GM20431 (cell line): ENCODE data around the gene DENND4A.
"Not testable (repeated sequence)": the region's sequence is repeated elsewhere in the genome, so short reads cannot be mapped to it uniquely, and the experiment has no call there.

Experiments
- in situ Hi-C: fragments of 300-500 bp; cut with MseI, MboI; formaldehyde crosslinking; loops from one replicate; pipeline ENCODE4 v1.15.0; 2020; ENCODE audit warnings: low sequenced_read_pairs; ENCODE audit not compliant: unreplicated experiment

The DENND4A gene

DNA sequence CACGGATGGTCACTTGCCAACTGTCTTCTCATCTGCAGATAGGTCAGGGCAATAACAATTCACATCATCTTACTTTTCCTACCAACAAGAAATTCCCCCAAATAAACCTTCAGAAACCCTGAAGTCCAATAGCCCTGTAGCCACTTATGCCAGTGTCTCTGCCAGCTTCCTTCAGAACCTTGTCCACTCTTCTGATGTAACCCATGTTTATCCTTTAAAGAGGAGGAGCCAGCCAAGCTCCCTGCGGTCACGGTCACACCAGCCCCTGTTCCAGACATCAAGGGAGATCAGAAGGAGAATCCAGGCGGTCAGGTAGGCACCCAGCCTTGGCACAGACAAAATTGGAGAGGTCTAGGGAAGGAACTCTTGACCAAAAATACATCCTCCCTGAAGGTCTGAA is 146.7 kb downstream of the DENND4A start:
- in situ Hi-C loops = loop anchor here (25.0 kb wide), 1 partner anchor 192 kb away; no protein-coding TSS in a partner anchor

DNA sequence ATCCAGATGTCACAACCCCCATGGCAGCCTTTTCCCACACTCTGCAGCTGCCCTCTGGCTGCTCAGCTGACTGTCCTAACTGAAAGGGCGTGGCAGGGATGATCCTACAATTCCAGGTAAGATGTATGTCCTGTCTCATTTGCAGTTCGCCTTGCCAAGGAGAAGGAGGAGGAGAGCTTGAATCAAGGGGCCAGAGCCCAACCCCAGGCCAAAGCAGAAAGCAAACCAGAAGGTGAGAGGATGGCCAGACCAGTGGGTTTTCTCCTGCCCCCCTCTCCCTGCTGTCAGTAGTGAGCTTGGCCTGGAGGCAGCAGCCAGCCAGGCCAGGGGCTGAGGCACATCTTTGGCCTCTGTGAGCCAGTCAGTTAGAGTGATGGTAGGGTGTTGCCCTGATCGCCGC is 147.8 kb downstream of the DENND4A start:
- in situ Hi-C loops = loop anchor here (25.0 kb wide), 1 partner anchor 193 kb away; no protein-coding TSS in a partner anchor

GRCh38 chr15:65642594-65642993 is 149.5 kb downstream of the DENND4A start:
- in situ Hi-C loops = loop anchor here (25.0 kb wide), 1 partner anchor 195 kb away; no protein-coding TSS in a partner anchor

- in situ Hi-C loops = loop anchor here (25.0 kb wide), 1 partner anchor 195 kb away; no protein-coding TSS in a partner anchor
Measured at GRCh38 chr15:65641768-65642475, 150.2 kb downstream of the DENND4A start.

- in situ Hi-C loops = loop anchor here (25.0 kb wide), 1 partner anchor 198 kb away; no protein-coding TSS in a partner anchor
Measured at GRCh38 chr15:65639509-65639908, 152.6 kb downstream of the DENND4A start.

- in situ Hi-C loops = loop anchor here (25.0 kb wide), 1 partner anchor 199 kb away; no protein-coding TSS in a partner anchor
Measured at GRCh38 chr15:65638681-65639089, 153.4 kb downstream of the DENND4A start.

DNA sequence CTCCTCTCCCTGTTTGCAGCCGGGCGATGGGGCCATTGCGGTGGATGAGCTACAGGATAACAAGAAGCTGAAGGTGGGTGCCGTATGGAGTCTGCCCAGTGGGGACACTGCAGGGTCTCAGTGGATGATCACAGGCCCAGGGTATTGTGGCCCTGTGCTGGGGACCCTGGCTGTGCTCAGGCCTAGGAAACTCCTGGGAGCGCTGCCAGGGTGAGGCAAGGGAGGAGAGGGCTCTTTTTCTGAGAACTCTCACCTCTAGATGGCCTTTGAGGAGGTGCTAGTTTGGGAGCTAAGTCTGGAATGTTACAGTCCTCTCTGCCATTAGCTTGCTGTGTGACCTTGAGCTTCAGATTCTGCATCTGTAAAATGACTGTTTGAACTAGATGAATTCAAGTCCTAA is 154.0 kb downstream of the DENND4A start:
- in situ Hi-C loops = loop anchor here (25.0 kb wide), 1 partner anchor 199 kb away; no protein-coding TSS in a partner anchor

- in situ Hi-C loops = loop anchor here (25.0 kb wide), 1 partner anchor 203 kb away; no protein-coding TSS in a partner anchor
Measured at GRCh38 chr15:65634356-65634755, 157.7 kb downstream of the DENND4A start.

GRCh38 chr15:65633752-65634151 is 158.3 kb downstream of the DENND4A start:
- in situ Hi-C loops = loop anchor here (25.0 kb wide), 1 partner anchor 204 kb away; no protein-coding TSS in a partner anchor

GRCh38 chr15:65632780-65633375 is 159.2 kb downstream of the DENND4A start:
- in situ Hi-C loops = loop anchor here (25.0 kb wide), 1 partner anchor 204 kb away; no protein-coding TSS in a partner anchor

- in situ Hi-C loops = loop anchor here (25.0 kb wide), 1 partner anchor 206 kb away; no protein-coding TSS in a partner anchor
Measured at GRCh38 chr15:65631503-65631902, 160.6 kb downstream of the DENND4A start.

DNA sequence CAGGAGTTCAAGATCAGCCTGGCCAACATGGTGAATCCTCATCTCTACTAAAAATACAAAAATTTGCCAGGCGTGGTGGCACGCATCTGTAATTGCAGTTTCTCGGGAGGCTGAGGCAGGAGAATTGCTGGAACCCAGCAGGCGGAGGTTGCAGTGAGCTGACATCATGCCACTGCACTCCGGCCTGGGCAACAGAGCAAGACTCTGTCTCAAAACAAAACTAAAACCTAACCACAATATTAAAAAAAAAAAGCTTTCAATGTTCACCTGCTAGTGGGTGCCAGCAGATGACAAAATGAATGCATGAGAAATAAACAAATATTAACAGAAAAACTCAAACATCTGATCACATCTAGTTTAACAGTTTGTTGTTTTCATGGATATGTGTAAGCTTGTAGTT is 161.3 kb downstream of the DENND4A start:
- in situ Hi-C loops = loop anchor here (25.0 kb wide), 1 partner anchor 207 kb away; no protein-coding TSS in a partner anchor

GRCh38 chr15:65629548-65629947 is 162.5 kb downstream of the DENND4A start:
- in situ Hi-C loops = loop anchor here (25.0 kb wide), 1 partner anchor 208 kb away; no protein-coding TSS in a partner anchor

DNA sequence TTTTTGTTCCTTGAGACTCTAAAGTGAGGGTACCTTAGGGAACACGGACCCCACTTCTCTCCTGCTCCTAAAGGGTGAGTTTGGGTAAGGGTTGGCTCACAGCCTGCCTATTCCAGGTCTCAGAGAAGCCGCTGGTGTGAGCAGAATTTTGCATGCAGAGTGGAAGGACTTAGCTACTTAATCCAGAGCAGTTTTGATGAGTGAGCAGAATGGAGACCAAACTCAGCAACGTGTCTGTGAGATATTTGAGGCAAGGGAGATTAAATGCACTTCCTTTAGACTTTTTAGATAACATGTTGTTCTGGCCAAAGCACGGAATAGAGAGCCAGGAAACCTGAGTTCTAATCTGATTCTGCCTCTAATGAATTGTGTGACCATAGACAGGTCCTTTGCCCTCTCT is 165.2 kb downstream of the DENND4A start:
- in situ Hi-C loops = loop anchor here (25.0 kb wide), 1 partner anchor 210 kb away; no protein-coding TSS in a partner anchor

GRCh38 chr15:65623103-65623502 is 169.0 kb downstream of the DENND4A start:
- in situ Hi-C loops = no loop called here

DNA sequence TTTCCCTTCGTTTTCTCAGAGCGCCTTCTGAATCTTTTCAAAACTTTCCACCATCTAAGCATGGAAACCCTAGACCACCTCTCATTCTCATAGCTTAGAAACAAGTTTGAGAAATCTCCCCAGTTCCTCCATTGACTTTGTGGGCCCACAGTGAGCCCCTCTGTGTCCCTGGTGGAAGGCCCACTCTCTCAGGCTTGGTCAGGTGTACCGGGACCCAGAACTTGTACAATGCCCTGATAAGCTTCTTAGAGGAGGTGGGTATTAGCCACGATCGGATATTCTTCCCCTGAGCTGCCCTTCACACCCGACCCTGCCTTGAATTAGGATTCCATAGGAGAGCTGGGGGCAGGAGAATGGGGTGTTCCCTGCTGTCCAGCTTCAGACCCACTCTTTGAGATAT is 170.5 kb downstream of the DENND4A start, which contains the start of gene SLC24A1:
SLC24A1 (plus strand) TSS at position 301 of the 400 bp plus-strand sequence. CDS start 2,143 bp downstream, outside the sequence.
- in situ Hi-C loops = no loop called here

- in situ Hi-C loops = no loop called here
Measured at GRCh38 chr15:65620833-65621232, 171.3 kb downstream of the DENND4A start.

GRCh38 chr15:65619626-65620290 is 172.3 kb downstream of the DENND4A start:
- in situ Hi-C loops = no loop called here

DNA sequence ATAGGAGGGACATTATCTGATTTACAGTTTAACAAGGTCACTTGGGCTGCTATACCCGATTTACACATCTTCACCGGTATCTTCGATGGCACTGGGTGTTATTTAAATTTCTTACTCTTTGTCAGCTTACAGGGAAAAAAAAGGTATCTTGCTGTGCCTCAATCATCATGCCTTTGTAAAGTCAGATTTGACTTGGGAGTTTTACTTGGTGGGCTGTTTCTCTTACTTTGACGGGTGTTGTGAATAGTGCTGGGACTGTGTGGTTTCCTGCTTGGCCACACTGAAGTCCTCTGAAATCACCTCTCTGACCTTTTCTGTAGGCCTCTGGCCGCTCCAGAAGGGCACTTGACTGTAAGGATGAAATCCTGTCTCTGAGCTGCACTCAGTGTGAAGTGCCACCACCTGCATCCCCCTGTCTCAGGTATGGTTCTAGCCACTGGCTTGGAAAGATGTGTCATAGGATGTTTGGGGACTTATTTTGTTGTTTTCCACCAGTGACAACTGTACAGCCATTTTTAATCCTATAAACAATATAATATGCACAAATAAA is 173.5 kb downstream of the DENND4A start:
- in situ Hi-C loops = no loop called here

DNA sequence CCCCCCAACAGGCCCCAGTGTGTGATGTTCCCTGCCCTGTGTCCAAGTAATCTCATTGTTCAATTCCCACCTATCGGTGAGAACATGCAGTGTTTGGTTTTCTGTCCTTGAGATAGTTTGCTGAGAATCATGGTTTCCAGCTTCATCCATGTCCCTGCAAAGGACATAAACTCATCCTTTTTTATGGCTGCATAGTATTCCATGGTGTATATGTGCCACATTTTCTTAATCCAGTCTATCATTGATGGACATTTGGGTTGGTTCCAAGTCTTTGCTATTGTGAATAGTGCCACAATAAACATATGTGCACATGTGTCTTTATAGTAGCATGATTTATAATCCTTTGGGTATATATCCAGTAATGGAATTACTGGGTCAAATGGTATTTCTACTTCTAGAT is 176.2 kb downstream of the DENND4A start:
- in situ Hi-C loops = not testable (repeated sequence)
